Keratinocyte (primary cell): Measurements from ENCODE around the gene RTN1. TPM values are rescaled to one million over a fixed set of nuclear protein-coding genes. Genes with fewer than 3 reads are reported as not detected.

Source experiments
- DNase-seq: peaks from one replicate; pipeline ENCODE4 v3.0.0-alpha.2; 2011; ENCODE audit warnings: low read depth, missing footprints, low spot score
- FAIRE-seq: peaks from 2 replicates; lab custom pipeline; 2011; peaks lifted over from hg19 to GRCh38; lab: Jason Lieb, UNC
- H2AFZ ChIP-seq: 2 replicates; pipeline ENCODE4 v1.6.0; 2012; ENCODE audit warnings: low read length, control low read depth, inconsistent platforms; ENCODE audit not compliant: control insufficient read depth
- H3K27ac ChIP-seq: 2 replicates; pipeline ENCODE4 v1.5.1; 2011; ENCODE audit warnings: low read length; ENCODE audit not compliant: control insufficient read depth, insufficient read depth
- H3K27me3 ChIP-seq: 3 replicates; pipeline ENCODE4 v1.6.0; 2011; ENCODE audit warnings: low read length; ENCODE audit not compliant: control insufficient read depth, insufficient read depth; ENCODE audit errors: extremely low read depth
- H3K36me3 ChIP-seq, 2 experiments: 2 replicates in 1 of 2; 3 replicates in 1 of 2; pipeline ENCODE4 v1.5.1; 2011; ENCODE audit warnings: low read length in 2 of 2, mild to moderate bottlenecking in 1 of 2; ENCODE audit not compliant: control insufficient read depth in 2 of 2, insufficient read depth in 2 of 2; ENCODE audit errors: extremely low read depth in 1 of 2
- H3K4me1 ChIP-seq: 3 replicates; pipeline ENCODE4 v1.5.1; 2011; ENCODE audit warnings: low read length; ENCODE audit not compliant: control insufficient read depth, insufficient read depth; ENCODE audit errors: extremely low read depth
- H3K4me2 ChIP-seq: 3 replicates; pipeline ENCODE4 v1.6.0; 2011; ENCODE audit warnings: low read depth, low read length; ENCODE audit not compliant: control insufficient read depth, insufficient read depth; ENCODE audit errors: extremely low read depth
- H3K4me3 ChIP-seq, 3 experiments: fragments of 200-600 bp in 1 of 3; sonication (generic) in 1 of 3; 2 replicates in 2 of 3; 3 replicates in 1 of 3; pipeline ENCODE4 v1.5.1; 2011 to 2016; ENCODE audit warnings: low read length in 3 of 3, mild to moderate bottlenecking in 3 of 3, control low read depth in 2 of 3, inconsistent platforms in 1 of 3, low read depth in 1 of 3, mixed read lengths in 1 of 3, mixed run types in 1 of 3, moderate library complexity in 1 of 3; ENCODE audit not compliant: control insufficient read depth in 2 of 3, insufficient read depth in 2 of 3; ENCODE audit errors: extremely low read depth in 1 of 3
- H3K79me2 ChIP-seq: 2 replicates; pipeline ENCODE4 v1.6.0; 2012; ENCODE audit warnings: low read length; ENCODE audit not compliant: control insufficient read depth, insufficient read depth
- H3K9ac ChIP-seq: 3 replicates; pipeline ENCODE4 v1.6.0; 2011; ENCODE audit warnings: low read length; ENCODE audit not compliant: control insufficient read depth, insufficient read depth; ENCODE audit errors: extremely low read depth
- H3K9me1 ChIP-seq: 3 replicates; pipeline ENCODE4 v1.6.0; 2011; ENCODE audit warnings: low read length; ENCODE audit not compliant: control insufficient read depth, insufficient read depth; ENCODE audit errors: extremely low read depth
- H3K9me3 ChIP-seq: 2 replicates; pipeline ENCODE4 v1.5.1; 2012; ENCODE audit warnings: low read depth, low read length; ENCODE audit not compliant: control insufficient read depth
- H4K20me1 ChIP-seq: 3 replicates; pipeline ENCODE4 v1.6.0; 2011; ENCODE audit warnings: low read length; ENCODE audit not compliant: control insufficient read depth, insufficient read depth; ENCODE audit errors: extremely low read depth
- CTCF ChIP-seq, 3 experiments: IDR thresholded peaks in 1 of 3; conservative IDR thresholded peaks in 1 of 3; optimal IDR thresholded peaks in 1 of 3; 2 replicates in 2 of 3; 3 replicates in 1 of 3; pipeline versions ENCODE3 to v1.5.1; 2011; ENCODE audit warnings: low read length in 3 of 3, mild to moderate bottlenecking in 3 of 3, moderate library complexity in 2 of 3, control low read depth in 1 of 3, inconsistent platforms in 1 of 3; ENCODE audit not compliant: insufficient read depth in 2 of 3; ENCODE audit errors: extremely low read depth in 1 of 3
- EZH2 ChIP-seq: IDR thresholded peaks from one replicate; pipeline ENCODE4 v1.6.1; 2012; ENCODE audit warnings: inconsistent platforms, mild to moderate bottlenecking, low read length, moderate library complexity
- dilution Hi-C: fragments of 300-500 bp; cut with MboI; formaldehyde crosslinking; loops from one replicate; pipeline ENCODE4 v1.7.0; 2020; ENCODE audit warnings: low sequenced_read_pairs; ENCODE audit not compliant: extremely low pct_ligation_motif_present
- polyA minus RNA-seq, 3 experiments: library from RNA; depleted of rRNA, polyadenylated mRNA; stranded (reverse); fragments of >200 nt; gene quantifications; 1 replicate in 1 of 3; 2 replicates in 1 of 3; 3 replicates in 1 of 3; pipeline ENCODE4 v1.2.3, GENCODE V29; 2011
- polyA plus RNA-seq, 5 experiments: library from polyadenylated mRNA; depleted of rRNA in 3 of 5; stranded (reverse) in 3 of 5; stranded (forward) in 1 of 5; unstranded in 1 of 5; fragments of >200 nt; gene quantifications; 1 replicate in 1 of 5; 2 replicates in 3 of 5; 3 replicates in 1 of 5; pipeline versions ENCODE4 v1.2.1 to v1.2.3, GENCODE V29; 2011 to 2012; ENCODE audit warnings: missing spikeins in 2 of 5, low read depth in 1 of 5, low replicate concordance in 1 of 5

The RTN1 gene
- polyA plus RNA-seq, result 0.05 to 0.06 TPM in 2 of 3 replicates, not detected in the other
- polyA plus RNA-seq (2011; ENCODE audit: low read depth), result not detected
- polyA plus RNA-seq (2011; cell fraction: cytosol; rRNA removed), result not detected in 2 replicates
- polyA plus RNA-seq (2011; cell fraction: nucleus; rRNA removed), result 0.07 TPM in 1 of 2 replicates, not detected in the other
- not detected in 2 replicates for polyA plus RNA-seq (2012; ENCODE audit: low replicate concordance)
- not detected in 3 replicates for polyA minus RNA-seq
- polyA minus RNA-seq (2011; cell fraction: cytosol; rRNA and poly(A)+ RNA removed), result not detected
- polyA minus RNA-seq (2011; cell fraction: nucleus; rRNA and poly(A)+ RNA removed), result not detected in 2 replicates

GRCh38 chr14:59870277-59871165 lies at the start of gene RTN1:
Gene RTN1 (minus strand): TSS chr14:59870776. CDS start chr14:59870630, 146 bp downstream.
- dilution Hi-C loops, result no loop called here
- peak within 1 kb of the TSS; percentile 84 for H3K4me2 ChIP-seq
- no peak within 1 kb of the TSS for H3K27ac ChIP-seq
- H3K79me2 ChIP-seq, result no peaks in the 10 kb centered on the region
- no peaks in the 10 kb centered on the region for H3K9me1 ChIP-seq
- peak; percentile 79 for TF ChIP-seq EZH2
- TF ChIP-seq CTCF (optimal IDR thresholded peaks at IDR 0.05 in 1 of 3, IDR thresholded peaks at IDR 0.05 in 1 of 3, conservative IDR thresholded peaks at IDR 0.05 in 1 of 3; ENCODE audit: extremely low read depth in 1 of 3, insufficient read depth in 2 of 3, low read length in 3 of 3), result no peak
- peak within 1 kb of the TSS; percentile 27 to 58 (median 56) for H3K4me3 ChIP-seq
- DNase-seq, result no peak
- no peaks in the 10 kb centered on the region for H4K20me1 ChIP-seq
- H3K4me1 ChIP-seq, result no peaks in the 10 kb centered on the region
- peak within 1 kb of the TSS; percentile 65 for H2AFZ ChIP-seq
- H3K9me3 ChIP-seq, result no peaks in the 10 kb centered on the region
- no peak for FAIRE-seq
- peaks cover 30% of the 10 kb centered on the region for H3K27me3 ChIP-seq
- no peak within 1 kb of the TSS for H3K9ac ChIP-seq
- no peaks in the 10 kb centered on the region for H3K36me3 ChIP-seq

GRCh38 chr14:59920378-59920683 lies 49.8 kb upstream of the RTN1 start:
- FAIRE-seq (no peak), DNase-seq (no peak)
- Histone ChIP-seq H3K27me3 (peaks cover 23% of the 10 kb centered on the region), H3K9ac (no peak overlapping the region), H2AFZ (no peak overlapping the region), H4K20me1 (no peaks in the 10 kb centered on the region), H3K4me3 (no peak overlapping the region), H3K9me1 (no peaks in the 10 kb centered on the region), H3K27ac (no peak overlapping the region), H3K9me3 (no peaks in the 10 kb centered on the region), H3K4me1 (no peaks in the 10 kb centered on the region), H3K79me2 (no peaks in the 10 kb centered on the region), H3K4me2 (no peak overlapping the region), H3K36me3 (no peaks in the 10 kb centered on the region)
- dilution Hi-C loops, result no loop called here
- no peak for TF ChIP-seq EZH2
- no peak for TF ChIP-seq CTCF (optimal IDR thresholded peaks at IDR 0.05 in 1 of 3, IDR thresholded peaks at IDR 0.05 in 1 of 3, conservative IDR thresholded peaks at IDR 0.05 in 1 of 3; ENCODE audit: extremely low read depth in 1 of 3, insufficient read depth in 2 of 3, low read length in 3 of 3)
